ENCODE measurements around the gene VENTX. TPM values are rescaled to one million over a fixed set of nuclear protein-coding genes. Genes with fewer than 3 reads are reported as not detected.
"Not testable (repeated sequence)": the region's sequence is repeated elsewhere in the genome, so short reads cannot be mapped to it uniquely, and the experiment has no call there.

The VENTX gene
- polyA plus RNA-seq, 3 donors, result 0.14 to 0.27 (median 0.25) TPM

DNA sequence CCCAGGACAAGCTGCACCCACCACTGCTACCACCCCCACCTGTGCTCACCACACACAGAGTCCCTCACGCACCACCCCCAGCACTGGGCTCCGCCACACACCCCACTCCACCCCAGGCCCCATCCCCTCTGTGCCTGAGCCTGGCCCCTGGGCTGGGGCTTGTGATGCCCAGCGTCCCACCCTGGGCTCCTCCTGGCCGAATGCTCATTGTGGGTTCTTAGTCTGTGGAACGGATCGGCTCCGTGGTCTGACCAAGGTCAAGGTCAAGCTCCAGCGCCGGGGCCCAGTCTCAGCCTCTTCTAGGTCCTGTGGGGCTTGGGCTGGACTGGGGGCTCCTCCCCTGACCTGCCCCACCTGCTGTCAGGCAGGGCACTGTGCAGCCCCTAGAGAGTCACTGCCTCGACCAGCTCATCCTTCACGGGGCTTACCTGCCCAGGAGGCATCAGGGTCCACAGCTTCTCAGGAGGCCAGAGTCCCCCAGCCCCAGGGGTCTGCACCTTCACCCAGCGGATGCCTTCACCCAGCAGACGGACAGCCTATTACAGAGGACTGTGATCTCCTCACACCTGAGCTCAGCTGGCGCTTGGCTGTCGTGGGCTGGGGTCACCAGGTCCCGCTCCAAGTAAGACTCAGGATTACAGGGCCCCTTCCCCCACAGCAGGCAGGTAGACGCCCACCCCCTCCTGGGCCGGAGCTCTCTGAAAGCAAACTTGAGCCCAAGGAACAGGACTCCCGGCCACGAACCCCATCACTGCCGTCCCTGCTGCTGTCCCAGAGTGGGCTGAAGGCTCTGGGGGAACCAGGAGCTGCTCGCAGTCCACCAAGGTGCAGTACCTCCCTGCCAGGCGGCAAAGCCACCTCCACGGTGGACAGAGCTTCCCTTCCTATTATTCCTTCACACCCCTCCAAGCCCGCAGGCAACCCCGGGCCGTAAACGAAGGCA, 22.9 kb upstream of the VENTX start:
- no peak for DNase-seq

DNA sequence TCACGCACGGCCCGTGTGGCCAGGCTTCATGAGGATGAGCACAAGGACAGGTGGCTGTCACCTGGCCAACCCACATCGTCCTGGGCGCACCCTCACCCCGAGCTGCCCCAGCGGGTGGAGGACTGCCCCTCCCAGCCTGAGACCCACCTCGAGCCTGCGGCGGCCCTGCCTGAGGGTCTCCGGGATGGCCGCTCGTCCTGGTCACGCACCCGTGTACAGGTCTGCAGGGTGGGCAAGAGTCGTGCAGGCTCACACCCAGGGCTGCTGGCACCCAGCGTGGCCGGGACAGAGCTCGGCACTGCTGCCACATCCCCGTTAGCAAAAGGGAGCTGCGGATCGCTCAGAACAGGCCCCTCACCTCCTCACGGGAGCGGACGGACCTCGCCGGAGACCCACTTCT, 22.1 kb upstream of the VENTX start:
- no peak for DNase-seq

DNA sequence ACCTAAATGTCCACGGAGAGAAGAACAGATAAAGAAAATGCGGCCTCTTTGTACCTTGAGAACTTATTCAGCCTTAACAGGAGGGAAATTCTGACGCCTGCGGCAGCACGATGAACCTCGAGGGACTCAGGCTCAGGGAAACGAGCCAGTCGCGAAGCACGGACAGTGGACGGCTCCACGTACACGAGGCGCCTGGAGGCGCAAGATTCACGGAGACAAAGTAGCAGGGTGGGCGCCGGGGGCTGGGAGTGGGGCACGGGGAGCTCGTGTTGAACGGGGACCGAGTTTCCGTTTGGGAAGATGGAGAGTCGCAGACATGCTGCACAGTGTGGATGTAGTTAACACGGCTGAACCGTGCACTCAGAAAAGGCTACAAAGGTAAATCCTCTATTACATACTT, 20.9 kb upstream of the VENTX start:
- DNase-seq, result no peak

- DNase-seq, result no peak
Observed at GRCh38 chr10:133217800-133218589, 19.7 kb upstream of the VENTX start.

DNA sequence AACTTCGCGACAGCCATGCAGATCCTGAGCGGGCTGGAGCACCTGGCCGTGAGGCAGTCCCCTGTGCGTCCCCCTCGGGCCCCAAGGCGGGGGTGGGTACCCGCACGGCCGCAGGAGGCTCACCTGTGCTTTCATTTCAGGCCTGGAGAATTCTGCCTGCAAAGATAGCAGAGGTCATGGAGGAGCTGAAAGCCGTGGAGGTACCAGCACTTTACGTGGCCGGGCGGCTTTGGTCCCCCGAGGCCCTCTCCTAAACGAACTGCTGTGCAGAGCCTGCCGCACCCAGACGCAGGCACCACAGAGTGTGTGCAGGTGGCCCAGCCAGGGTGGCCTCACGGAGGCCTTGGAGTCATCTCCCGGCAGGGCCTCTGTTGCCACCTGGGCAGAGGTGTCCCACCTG, 18.8 kb upstream of the VENTX start:
- DNase-seq, result no peak

DNA sequence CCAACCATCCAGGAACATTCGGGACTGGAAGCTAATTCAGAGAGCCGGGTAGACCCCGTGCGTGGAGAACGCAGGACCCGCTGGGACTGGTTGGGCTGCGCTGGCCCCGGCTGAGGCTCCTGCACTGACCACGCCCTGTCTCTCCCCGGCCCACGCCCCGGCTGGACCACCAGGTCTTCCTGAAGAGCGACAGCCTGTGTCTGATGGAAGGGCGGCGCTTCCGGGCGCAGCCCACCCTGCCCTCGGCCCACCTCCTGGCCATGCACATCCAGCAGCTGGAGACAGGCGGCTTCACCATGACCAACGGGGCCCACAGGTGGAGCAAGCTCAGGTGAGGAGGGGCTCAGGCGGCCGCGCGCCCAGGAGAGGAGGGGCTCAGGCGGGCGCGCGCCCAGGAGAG, 17.9 kb upstream of the VENTX start:
- DNase-seq, result peak; percentile 60

DNA sequence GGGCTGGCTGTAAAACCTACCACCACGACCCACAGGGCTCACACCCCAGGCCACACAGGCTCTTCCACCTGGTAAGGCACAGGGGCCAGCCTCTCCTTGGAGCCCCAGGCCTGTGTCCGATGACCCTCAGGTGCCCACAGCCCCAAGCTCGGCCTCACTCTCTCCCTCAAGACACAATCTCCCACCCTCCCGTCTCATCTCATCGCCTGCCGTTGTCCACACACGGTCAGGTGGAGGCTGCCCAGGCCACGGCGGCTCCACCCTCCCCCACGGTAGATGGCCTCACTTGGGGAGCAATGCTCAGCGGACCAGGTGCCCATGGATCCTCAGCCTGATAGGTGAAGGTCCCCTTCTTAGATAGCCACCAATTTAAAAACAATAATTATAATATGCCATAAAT, 16.3 kb upstream of the VENTX start:
- DNase-seq, result no peak

DNA sequence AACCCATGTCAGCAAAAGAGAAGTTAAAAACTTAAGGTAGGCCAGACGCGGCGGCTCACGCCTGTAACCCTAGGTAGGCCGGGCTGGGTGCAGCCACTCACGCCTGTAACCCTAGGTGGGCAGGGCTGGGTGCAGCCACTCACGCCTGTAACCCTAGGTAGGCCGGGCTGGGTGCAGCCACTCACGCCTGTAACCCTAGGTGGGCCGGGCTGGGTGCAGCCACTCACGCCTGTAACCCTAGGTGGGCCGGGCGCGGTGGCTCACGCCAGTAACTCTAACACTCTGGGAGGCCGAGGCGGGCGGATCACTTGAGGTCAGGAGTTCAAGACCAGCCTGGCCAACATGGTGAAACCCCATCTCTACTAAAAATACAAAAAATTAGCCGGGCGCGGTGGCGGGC, 15.9 kb upstream of the VENTX start:
- DNase-seq, result not testable (repeated sequence)

DNA sequence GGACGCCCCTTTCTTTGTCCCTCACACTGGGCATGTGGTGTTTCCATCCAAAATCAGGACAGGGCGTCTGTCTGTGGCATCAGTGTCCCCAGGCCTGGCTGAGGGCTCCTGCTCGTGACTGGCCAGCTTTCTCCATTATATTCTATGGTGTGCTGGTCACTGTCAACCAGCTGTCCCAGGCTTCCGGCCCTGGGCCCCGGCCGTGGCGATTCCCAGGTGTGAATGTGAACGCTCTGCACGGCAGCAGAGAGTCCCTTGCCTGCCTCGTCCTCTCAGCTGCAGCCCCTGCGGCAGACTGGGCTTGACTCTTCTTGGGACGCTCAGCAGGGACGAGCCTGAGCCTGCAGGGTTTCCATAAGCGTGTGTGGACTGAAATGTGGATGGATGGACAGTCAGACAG, 13.6 kb upstream of the VENTX start:
- DNase-seq, result no peak

DNA sequence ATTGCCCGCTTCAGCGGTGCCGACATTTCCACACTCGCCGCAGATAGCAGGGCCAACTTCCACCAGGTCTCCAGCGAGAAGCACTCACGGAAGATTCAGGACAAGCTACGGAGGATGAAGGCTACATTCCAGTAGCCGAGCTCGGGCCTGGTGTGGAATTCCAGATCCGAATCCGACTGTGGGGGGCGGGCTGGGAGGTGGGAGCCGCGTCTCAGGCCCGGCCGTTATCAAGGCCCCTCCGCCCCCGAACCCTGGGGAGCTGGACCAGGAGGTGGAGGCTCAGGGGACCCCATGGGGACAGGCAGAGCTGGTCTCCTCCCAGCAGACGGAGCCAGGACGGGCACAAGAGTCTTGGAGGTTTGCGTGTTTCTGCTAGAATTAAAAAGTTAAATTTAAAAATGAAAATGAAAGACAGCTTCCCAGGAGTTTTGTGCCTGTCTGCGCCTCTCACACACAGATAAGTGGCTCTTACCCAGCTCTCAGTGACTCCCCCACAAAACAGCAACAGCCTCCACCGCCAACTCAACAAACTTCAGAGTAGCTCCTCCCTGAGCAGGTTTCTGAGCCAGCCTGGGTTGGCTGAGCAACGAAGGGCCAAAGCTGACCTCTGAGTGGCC, 12.8 kb upstream of the VENTX start:
- DNase-seq, result peak; percentile 78

DNA sequence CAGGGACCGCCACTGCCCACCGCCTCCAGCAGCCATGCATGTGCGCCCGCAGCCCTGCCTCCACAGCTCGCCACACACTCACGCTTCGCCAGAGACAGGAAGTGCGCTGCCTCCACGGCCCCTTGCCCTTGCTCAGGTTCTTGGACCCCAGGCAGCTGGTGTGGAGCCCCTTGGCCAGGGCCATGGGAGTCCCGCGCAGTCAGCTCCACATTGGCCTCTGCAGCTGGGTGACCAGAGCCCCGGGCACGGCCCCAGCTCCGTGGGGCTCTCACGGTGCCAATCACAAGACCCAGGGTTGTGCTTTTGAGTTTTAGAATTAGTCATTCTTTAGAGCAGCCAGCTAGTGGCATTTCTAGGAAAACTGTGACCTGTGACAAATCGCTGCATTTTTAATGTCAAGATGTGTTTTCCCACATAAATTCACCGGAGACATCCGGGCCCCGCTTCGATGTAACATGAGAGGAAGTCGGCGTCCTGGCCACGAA, 11.9 kb upstream of the VENTX start:
- DNase-seq, result no peak

GRCh38 chr10:133226251-133226808, 11.3 kb upstream of the VENTX start:
- DNase-seq, result no peak

DNA sequence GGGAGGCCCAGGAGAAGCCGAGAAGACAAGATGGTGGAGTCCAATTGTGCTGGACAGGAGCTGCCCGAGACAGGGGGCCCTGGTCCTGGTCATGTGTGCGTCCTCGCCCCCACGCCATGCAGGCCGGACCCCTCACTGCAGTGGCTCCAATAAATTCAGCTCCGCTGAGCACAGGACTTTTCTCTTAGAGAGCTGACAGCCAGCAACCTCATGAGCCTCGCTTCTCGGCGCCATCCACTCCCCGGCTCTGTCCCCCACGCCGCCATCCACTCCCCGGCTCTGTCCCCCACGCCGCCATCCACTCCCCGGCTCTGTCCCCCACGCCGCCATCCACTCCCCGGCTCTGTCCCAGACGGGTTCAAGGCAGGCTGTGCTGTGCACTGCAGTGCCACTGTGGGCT, 10.4 kb upstream of the VENTX start:
- no peak for DNase-seq

- no peak for DNase-seq
Observed at GRCh38 chr10:133229265-133230043, 8.2 kb upstream of the VENTX start.

DNA sequence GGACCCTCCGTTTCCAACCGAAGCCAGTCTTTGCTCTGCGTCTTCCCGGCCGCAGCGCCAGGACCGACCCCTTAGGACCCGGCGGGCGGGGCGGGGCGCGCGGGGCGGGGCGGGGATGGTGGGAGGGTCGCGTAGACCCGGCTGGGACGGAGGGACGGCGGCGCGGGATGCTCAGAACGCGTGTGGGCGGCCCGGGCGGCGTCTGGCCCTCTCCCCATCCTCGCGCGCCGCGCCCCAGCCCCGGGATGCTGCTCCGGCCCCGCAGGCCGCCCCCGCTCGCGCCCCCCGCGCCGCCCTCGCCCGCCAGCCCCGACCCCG, 7.7 kb upstream of the VENTX start, which contains the start of gene UTF1:
TSS of gene UTF1 (plus strand) at position 174 of the 318 bp plus-strand sequence. CDS start at position 246, 72 bp downstream.
- no peak for DNase-seq

GRCh38 chr10:133230387-133231195, 7.1 kb upstream of the VENTX start:
- DNase-seq, result no peak

GRCh38 chr10:133231244-133231945, 6.3 kb upstream of the VENTX start:
- DNase-seq, result no peak

GRCh38 chr10:133231946-133232574, 5.6 kb upstream of the VENTX start:
- no peak for DNase-seq

DNA sequence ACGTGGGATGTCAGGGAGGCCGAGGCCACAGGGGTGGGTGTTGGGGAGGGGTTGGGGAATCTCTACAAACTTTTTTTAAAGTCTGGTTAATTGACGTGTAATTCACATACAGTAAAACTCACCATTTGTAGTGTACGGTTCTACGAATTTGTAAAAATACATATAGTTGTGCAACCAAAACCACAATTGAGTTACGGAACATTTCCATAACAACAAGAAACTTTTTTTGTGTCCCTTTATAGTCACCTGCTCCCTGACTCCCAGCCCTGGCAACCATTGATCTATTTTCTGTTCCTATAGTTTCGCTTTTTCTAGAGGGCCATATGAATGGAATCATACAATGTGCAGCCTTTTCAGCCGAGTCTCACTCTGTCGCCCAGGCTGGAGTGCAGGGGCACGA, 2.9 kb upstream of the VENTX start:
- not testable (repeated sequence) for DNase-seq

Data from renal pelvis (tissue), 4 donors.